KG1 (cell line): ENCODE data around the gene DIPK1A.
A peak's percentile ranks its signal among the peaks of the same experiment; 100 is the strongest.

ENCODE experiments used
- DNase-seq: peaks from one replicate; lab custom pipeline; 2025; lab: John Stamatoyannopoulos, UW

The DIPK1A gene

GRCh38 chr1:92839442-92839841 lies 121.8 kb downstream of the DIPK1A start:
- no peak for DNase-seq

- DNase-seq: no peak
Observed at GRCh38 chr1:92838519-92838918, 122.7 kb downstream of the DIPK1A start.

- no peak for DNase-seq
Observed at GRCh38 chr1:92837062-92837461, 124.2 kb downstream of the DIPK1A start.

GRCh38 chr1:92834617-92835016 lies 126.6 kb downstream of the DIPK1A start:
- DNase-seq: no peak

- no peak for DNase-seq
Observed at GRCh38 chr1:92833840-92834239, 127.4 kb downstream of the DIPK1A start.

- DNase-seq: no peak
Observed at GRCh38 chr1:92832537-92833114, 128.6 kb downstream of the DIPK1A start.

- DNase-seq: peak; percentile 99
Observed at GRCh38 chr1:92831762-92832536, 129.3 kb downstream of the DIPK1A start, which contains the start of gene RPL5. Gene RPL5 (plus strand): TSS chr1:92832040. CDS start chr1:92832115, 75 bp downstream.

- no peak for DNase-seq
Observed at GRCh38 chr1:92831368-92831761, 129.9 kb downstream of the DIPK1A start.

- DNase-seq: no peak
Observed at GRCh38 chr1:92826792-92827191, 134.5 kb downstream of the DIPK1A start.

GRCh38 chr1:92822879-92823278 lies 138.4 kb downstream of the DIPK1A start:
- no peak for DNase-seq

GRCh38 chr1:92820551-92820950 lies 140.7 kb downstream of the DIPK1A start:
- DNase-seq: no peak

- no peak for DNase-seq
Observed at GRCh38 chr1:92820024-92820423, 141.2 kb downstream of the DIPK1A start.

- no peak for DNase-seq
Observed at GRCh38 chr1:92817986-92818764, 143.1 kb downstream of the DIPK1A start.

GRCh38 chr1:92817137-92817697 lies 144.0 kb downstream of the DIPK1A start:
- DNase-seq: no peak

GRCh38 chr1:92816732-92817131 lies 144.5 kb downstream of the DIPK1A start:
- no peak for DNase-seq

GRCh38 chr1:92808381-92808780 lies 152.9 kb downstream of the DIPK1A start:
- no peak for DNase-seq

- no peak for DNase-seq
Observed at GRCh38 chr1:92805216-92805615, 156.0 kb downstream of the DIPK1A start.

GRCh38 chr1:92804721-92805201 lies 156.5 kb downstream of the DIPK1A start:
- DNase-seq: no peak

GRCh38 chr1:92803140-92803887 lies 157.9 kb downstream of the DIPK1A start:
- DNase-seq: no peak

GRCh38 chr1:92797961-92798360 lies 163.3 kb downstream of the DIPK1A start:
- no peak for DNase-seq

GRCh38 chr1:92797297-92797696 lies 164.0 kb downstream of the DIPK1A start:
- no peak for DNase-seq

GRCh38 chr1:92795166-92795565 lies 166.1 kb downstream of the DIPK1A start:
- no peak for DNase-seq
